ENCODE measurements around the gene OLFML1. TPM values are rescaled to one million over a fixed set of nuclear protein-coding genes. Genes with fewer than 3 reads are reported as not detected.

OLFML1 gene
- total RNA-seq, 1 donor from 2014 or later: not detected

DNA sequence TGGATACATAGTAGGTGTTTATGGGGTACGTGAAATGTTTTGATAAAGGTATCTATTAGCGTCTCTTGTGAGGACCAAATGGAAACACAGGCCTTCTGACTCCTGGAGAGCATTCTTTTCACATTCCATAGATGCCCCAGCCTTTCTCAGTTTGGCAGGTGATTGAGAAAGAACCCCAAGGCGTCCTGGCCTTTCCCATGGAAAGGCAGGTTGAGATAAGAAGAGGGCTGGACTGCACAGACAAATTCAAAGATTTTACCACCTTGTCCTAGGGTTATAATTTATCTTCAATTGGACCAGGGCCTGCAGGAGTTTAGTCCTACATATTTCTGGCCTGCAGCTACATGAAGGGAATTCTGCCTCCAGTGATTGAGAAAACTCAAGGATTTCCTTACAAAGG, 661 bp upstream of the OLFML1 start:
- Mint-ChIP-seq H3K27ac (no peak overlapping the region), H3K36me3 (ENCODE audit: low read depth) (peaks cover 5% of the 10 kb centered on the region), H3K27me3 (no peaks in the 10 kb centered on the region), H3K4me1 (no peaks in the 10 kb centered on the region), H3K4me3 (no peak overlapping the region), H3K9me3 (no peaks in the 10 kb centered on the region)
- ChIA-PET POLR2A (interaction anchor here (1.1 kb wide), 2 partner anchors 10 to 11 kb away, joined by 5 read pairs; no protein-coding TSS in a partner anchor), CTCF (no interaction called here)
- TF ChIP-seq, protein P1, sequence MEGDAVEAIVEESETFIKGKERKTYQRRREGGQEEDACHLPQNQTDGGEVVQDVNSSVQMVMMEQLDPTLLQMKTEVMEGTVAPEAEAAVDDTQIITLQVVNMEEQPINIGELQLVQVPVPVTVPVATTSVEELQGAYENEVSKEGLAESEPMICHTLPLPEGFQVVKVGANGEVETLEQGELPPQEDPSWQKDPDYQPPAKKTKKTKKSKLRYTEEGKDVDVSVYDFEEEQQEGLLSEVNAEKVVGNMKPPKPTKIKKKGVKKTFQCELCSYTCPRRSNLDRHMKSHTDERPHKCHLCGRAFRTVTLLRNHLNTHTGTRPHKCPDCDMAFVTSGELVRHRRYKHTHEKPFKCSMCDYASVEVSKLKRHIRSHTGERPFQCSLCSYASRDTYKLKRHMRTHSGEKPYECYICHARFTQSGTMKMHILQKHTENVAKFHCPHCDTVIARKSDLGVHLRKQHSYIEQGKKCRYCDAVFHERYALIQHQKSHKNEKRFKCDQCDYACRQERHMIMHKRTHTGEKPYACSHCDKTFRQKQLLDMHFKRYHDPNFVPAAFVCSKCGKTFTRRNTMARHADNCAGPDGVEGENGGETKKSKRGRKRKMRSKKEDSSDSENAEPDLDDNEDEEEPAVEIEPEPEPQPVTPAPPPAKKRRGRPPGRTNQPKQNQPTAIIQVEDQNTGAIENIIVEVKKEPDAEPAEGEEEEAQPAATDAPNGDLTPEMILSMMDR (IDR thresholded peaks at IDR 0.05): no peak
- DNase-seq (no peak), ATAC-seq (ENCODE audit: low read depth) (no peak)
- intact Hi-C loops (cut with micrococcal nuclease): no loop called here

DNA sequence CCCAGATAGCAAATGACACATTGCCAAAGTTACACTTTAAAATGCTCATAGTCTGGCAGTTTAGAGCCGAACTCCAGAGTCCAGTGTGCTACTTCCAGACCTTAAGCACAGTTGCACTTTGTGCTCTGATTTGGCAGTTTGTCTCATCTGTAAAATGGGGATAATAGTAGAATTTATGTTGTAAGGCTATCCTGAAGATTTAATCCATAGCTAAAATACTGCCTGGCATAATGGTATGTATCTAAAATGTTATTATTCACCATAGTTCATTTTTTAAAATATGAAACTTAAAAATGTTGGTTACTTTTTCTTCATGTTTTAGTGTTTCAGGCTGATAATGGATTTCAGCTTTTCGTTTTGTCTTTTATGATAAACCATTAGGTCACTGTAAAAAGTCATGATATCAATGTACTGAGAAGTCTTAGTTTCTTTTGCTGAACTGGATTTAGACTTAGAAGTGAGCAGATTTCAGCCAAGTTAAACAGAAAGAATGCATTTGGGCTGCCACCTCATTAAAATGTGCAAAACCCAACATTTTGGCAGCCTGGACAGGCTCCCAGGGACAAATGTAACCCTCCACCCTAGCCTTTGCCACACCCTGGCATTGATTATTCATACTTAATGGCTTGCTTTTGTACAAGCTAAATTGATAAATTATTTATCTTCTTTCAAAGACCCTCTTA, 933 bp downstream of the OLFML1 start:
- Mint-ChIP-seq H3K36me3 (ENCODE audit: low read depth) (peaks cover 8% of the 10 kb centered on the region), H3K4me1 (no peaks in the 10 kb centered on the region), H3K27me3 (no peaks in the 10 kb centered on the region), H3K9me3 (no peaks in the 10 kb centered on the region), H3K27ac (no peak overlapping the region), H3K4me3 (no peak overlapping the region)
- POLR2A ChIA-PET: interaction anchor here (1.1 kb wide), 1 partner anchor 10 kb away, joined by 5 read pairs; no protein-coding TSS in a partner anchor
- CTCF ChIA-PET: interaction anchor here (1.3 kb wide), 1 partner anchor 133 kb away, joined by 3 read pairs; no protein-coding TSS in a partner anchor
- ATAC-seq (ENCODE audit: low read depth) (no peak), DNase-seq (no peak)
- TF ChIP-seq, protein P1 (IDR thresholded peaks at IDR 0.05): no peak
- intact Hi-C loops (cut with micrococcal nuclease): no loop called here

DNA sequence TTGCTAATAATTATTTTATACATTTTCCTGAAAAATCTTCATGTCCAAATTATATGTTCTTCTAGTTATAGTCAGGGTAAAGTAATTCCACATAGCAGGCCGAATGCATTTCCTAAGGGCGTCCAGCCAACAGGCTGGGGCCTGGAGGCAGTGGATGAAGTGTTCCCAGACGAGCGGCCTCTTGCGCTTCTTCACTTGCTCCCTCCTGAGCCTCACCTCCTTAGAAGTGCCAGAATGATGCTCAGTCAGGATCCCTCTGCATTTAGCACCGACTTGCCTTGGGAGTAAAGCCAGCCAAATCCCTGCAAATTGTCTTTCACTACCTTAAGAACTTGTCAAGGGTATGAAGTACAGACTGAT, 1.5 kb downstream of the OLFML1 start:
- ChIA-PET POLR2A (no interaction called here), CTCF (interaction anchor here (0.6 kb wide), 1 partner anchor 34 kb away, joined by 3 read pairs; no protein-coding TSS in a partner anchor)
- ATAC-seq (ENCODE audit: low read depth) (no peak), DNase-seq (no peak)
- Mint-ChIP-seq H3K36me3 (ENCODE audit: low read depth) (peaks cover 8% of the 10 kb centered on the region), H3K27me3 (no peaks in the 10 kb centered on the region), H3K9me3 (no peaks in the 10 kb centered on the region), H3K4me1 (no peaks in the 10 kb centered on the region), H3K27ac (no peak overlapping the region), H3K4me3 (no peak overlapping the region)
- TF ChIP-seq, protein P1 (IDR thresholded peaks at IDR 0.05): no peak
- intact Hi-C loops (cut with micrococcal nuclease): no loop called here

DNA sequence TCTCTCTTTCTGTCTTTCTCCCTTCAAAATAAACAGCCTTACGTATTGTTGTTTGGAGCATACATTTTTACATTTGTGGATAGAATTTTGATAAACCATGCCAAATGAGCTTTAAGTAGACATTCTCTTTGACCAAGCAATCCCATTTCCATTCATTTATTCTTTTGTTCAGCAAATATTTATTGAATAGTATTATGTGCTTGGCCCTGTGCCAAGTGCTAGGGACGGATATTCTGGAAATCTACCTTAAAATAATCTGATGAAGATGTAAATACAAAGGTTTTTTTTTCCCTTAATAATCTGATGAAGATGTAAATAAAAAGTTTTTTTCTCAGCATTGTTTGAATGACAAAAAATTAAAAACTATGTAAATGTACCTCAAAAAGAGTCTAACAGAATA, 2.1 kb downstream of the OLFML1 start:
- peaks cover 6% of the 10 kb centered on the region for H3K4me1 Mint-ChIP-seq
- no peaks in the 10 kb centered on the region for H3K9me3 Mint-ChIP-seq
- ChIA-PET POLR2A (no interaction called here), CTCF (interaction anchor here (0.6 kb wide), 1 partner anchor 34 kb away, joined by 3 read pairs; no protein-coding TSS in a partner anchor)
- H3K4me3 Mint-ChIP-seq: no peak overlapping the region
- TF ChIP-seq, protein P1 (IDR thresholded peaks at IDR 0.05): no peak
- no peak for DNase-seq
- no peaks in the 10 kb centered on the region for H3K27me3 Mint-ChIP-seq
- no peak overlapping the region for H3K27ac Mint-ChIP-seq
- peaks cover 8% of the 10 kb centered on the region for H3K36me3 Mint-ChIP-seq (ENCODE audit: low read depth)
- intact Hi-C loops (cut with micrococcal nuclease): no loop called here
- no peak for ATAC-seq (ENCODE audit: low read depth)

DNA sequence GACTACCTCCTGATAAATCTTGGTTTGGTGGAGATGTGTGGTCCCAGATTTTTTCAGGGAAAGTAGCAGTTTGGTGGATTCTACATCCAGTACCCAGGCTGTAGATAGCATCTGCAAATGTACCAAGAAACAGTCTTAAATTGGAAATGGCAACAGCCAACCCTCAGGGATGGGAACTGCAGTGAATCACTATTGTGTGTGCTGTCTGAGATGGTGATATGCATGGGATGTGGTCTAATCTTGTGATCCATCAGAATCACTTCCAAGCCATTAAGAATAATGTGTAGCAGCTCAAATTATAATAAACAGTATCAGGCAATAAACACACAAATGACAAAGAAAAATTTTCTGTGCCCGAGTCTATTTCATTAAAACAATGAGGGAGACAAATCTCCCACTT, 3.4 kb downstream of the OLFML1 start:
- ATAC-seq (ENCODE audit: low read depth): no peak
- DNase-seq: no peak
- TF ChIP-seq, protein P1 (IDR thresholded peaks at IDR 0.05): no peak
- no peaks in the 10 kb centered on the region for H3K27me3 Mint-ChIP-seq
- H3K4me1 Mint-ChIP-seq: peaks cover 19% of the 10 kb centered on the region
- H3K27ac Mint-ChIP-seq: no peak overlapping the region
- H3K9me3 Mint-ChIP-seq: no peaks in the 10 kb centered on the region
- peaks cover 8% of the 10 kb centered on the region for H3K36me3 Mint-ChIP-seq (ENCODE audit: low read depth)
- POLR2A ChIA-PET: no interaction called here
- intact Hi-C loops (cut with micrococcal nuclease): no loop called here
- CTCF ChIA-PET: no interaction called here
- no peak overlapping the region for H3K4me3 Mint-ChIP-seq
